Renal cortex interstitium (tissue), 11 donors: ENCODE data around the gene JAKMIP2. TPM values are rescaled to one million over a fixed set of nuclear protein-coding genes. Genes with fewer than 3 reads are reported as not detected.
A peak's percentile ranks its signal among the peaks of the same experiment; 100 is the strongest.
"Not testable (repeated sequence)": the region's sequence is repeated elsewhere in the genome, so short reads cannot be mapped to it uniquely, and the experiment has no call there.

Experiments used
- DNase-seq, 11 donors: peaks; one replicate each; pipeline ENCODE4 v3.0.0-alpha.2; 2013; ENCODE audit warnings: low read depth in 9 of 11, low spot score in 4 of 11; ENCODE audit errors: extremely low read depth in 1 of 11
- polyA plus RNA-seq, 3 donors: library from polyadenylated mRNA; unstranded; fragments of 120-200 nt; gene quantifications; one replicate each; pipeline ENCODE4 v1.2.1, GENCODE V29; 2013; ENCODE audit not compliant: insufficient read length in 3 of 3

JAKMIP2 gene
- polyA plus RNA-seq, 3 donors = 3.8 to 5.8 (median 5.2) TPM

- DNase-seq = peak in 7 of 11 donors; percentile 11 to 49 (median 30)
Measured at GRCh38 chr5:147578228-147579024, 204.1 kb downstream of the JAKMIP2 start.

- peak in 7 of 11 donors; percentile 15 to 42 (median 33) for DNase-seq
Measured at GRCh38 chr5:147576646-147577535, 205.6 kb downstream of the JAKMIP2 start.

- DNase-seq = no peak
Measured at GRCh38 chr5:147575598-147575997, 206.9 kb downstream of the JAKMIP2 start.

GRCh38 chr5:147573211-147573610 is 209.3 kb downstream of the JAKMIP2 start:
- no peak for DNase-seq

- no peak for DNase-seq
Measured at GRCh38 chr5:147568710-147569406, 213.7 kb downstream of the JAKMIP2 start.

- no peak for DNase-seq
Measured at GRCh38 chr5:147567917-147568598, 214.5 kb downstream of the JAKMIP2 start.

- DNase-seq = no peak
Measured at GRCh38 chr5:147565524-147565923, 217.0 kb downstream of the JAKMIP2 start.

- DNase-seq = no peak
Measured at GRCh38 chr5:147564124-147564486, 218.4 kb downstream of the JAKMIP2 start.

GRCh38 chr5:147563466-147564123 is 218.9 kb downstream of the JAKMIP2 start:
- DNase-seq = no peak

- DNase-seq = no peak
Measured at GRCh38 chr5:147561435-147561834, 221.1 kb downstream of the JAKMIP2 start.

GRCh38 chr5:147560718-147561331 is 221.7 kb downstream of the JAKMIP2 start:
- DNase-seq = no peak

- no peak for DNase-seq
Measured at GRCh38 chr5:147559749-147560148, 222.8 kb downstream of the JAKMIP2 start.

- DNase-seq = no peak
Measured at GRCh38 chr5:147558826-147559225, 223.7 kb downstream of the JAKMIP2 start.

GRCh38 chr5:147557876-147558745 is 224.4 kb downstream of the JAKMIP2 start:
- DNase-seq = no peak

GRCh38 chr5:147555176-147555575 is 227.4 kb downstream of the JAKMIP2 start:
- DNase-seq = no peak

- DNase-seq = peak in 10 of 11 donors; percentile 18 to 59 (median 44)
Measured at GRCh38 chr5:147554261-147554817, 228.2 kb downstream of the JAKMIP2 start.

- not testable (repeated sequence) for DNase-seq
Measured at GRCh38 chr5:147553817-147554216, 228.7 kb downstream of the JAKMIP2 start.
